Activated CD8-positive, alpha-beta memory T cell treated with anti-CD3 and anti-CD28 coated beads for 48 hours (primary cell): ENCODE measurements around the gene GAL.

Source experiments
- DNase-seq, 3 experiments: peaks; one replicate each; pipeline ENCODE4 v3.0.0-alpha.2; 2020; ENCODE audit warnings: low read depth in 2 of 3, low spot score in 2 of 3

Gene GAL

GRCh38 chr11:68680541-68681231 is 3.7 kb upstream of the GAL start:
- no peak for DNase-seq

GRCh38 chr11:68682531-68682961 is 1.8 kb upstream of the GAL start:
- no peak for DNase-seq

- no peak for DNase-seq
These were observed 1.2 kb upstream of the GAL start for GRCh38 chr11:68683121-68683520.

- no peak for DNase-seq
These were observed 584 bp upstream of the GAL start for GRCh38 chr11:68683536-68684384.

- DNase-seq, result no peak
These were observed 1.5 kb downstream of the GAL start for GRCh38 chr11:68685656-68686380.

- DNase-seq, result no peak
These were observed 2.1 kb downstream of the GAL start for GRCh38 chr11:68686486-68686885.

- DNase-seq, result no peak
These were observed 3.0 kb downstream of the GAL start for GRCh38 chr11:68687311-68687710.

GRCh38 chr11:68687986-68688385 is 3.6 kb downstream of the GAL start:
- DNase-seq, result no peak

GRCh38 chr11:68688881-68689280 is 4.5 kb downstream of the GAL start:
- no peak for DNase-seq

- DNase-seq, result no peak
These were observed 5.6 kb downstream of the GAL start for GRCh38 chr11:68689737-68690625.

GRCh38 chr11:68690671-68691401 is 6.5 kb downstream of the GAL start:
- no peak for DNase-seq

- no peak for DNase-seq
These were observed 7.0 kb downstream of the GAL start for GRCh38 chr11:68691402-68691784.

- DNase-seq, result no peak
These were observed 7.8 kb downstream of the GAL start for GRCh38 chr11:68692115-68692514.

- no peak for DNase-seq
These were observed 8.6 kb downstream of the GAL start for GRCh38 chr11:68692871-68693483.

- DNase-seq, result no peak
These were observed 9.1 kb downstream of the GAL start for GRCh38 chr11:68693484-68693882.

- no peak for DNase-seq
These were observed 10.3 kb downstream of the GAL start for GRCh38 chr11:68694431-68695297.

GRCh38 chr11:68695531-68695930 is 11.2 kb downstream of the GAL start:
- DNase-seq, result no peak

- DNase-seq, result no peak
These were observed 14.6 kb downstream of the GAL start for GRCh38 chr11:68698993-68699392.

GRCh38 chr11:68704887-68705286 is 20.5 kb downstream of the GAL start:
- DNase-seq, result no peak
